Neural cell (in vitro differentiated cells): ENCODE data around the gene KIF16B.

ENCODE experiments used
- CTCF ChIP-seq: fragments of 450-650 bp; IDR thresholded peaks from 2 replicates; pipeline ENCODE4 v1.5.1; 2014; ENCODE audit warnings: antibody characterized with exemption, mild to moderate bottlenecking, moderate library complexity; ENCODE audit not compliant: poor library complexity, severe bottlenecking
- EP300 ChIP-seq: fragments of 450-650 bp; conservative IDR thresholded peaks from 2 replicates; pipeline ENCODE4 v1.6.1; 2014; ENCODE audit warnings: antibody characterized with exemption, mild to moderate bottlenecking, moderate library complexity; ENCODE audit not compliant: poor library complexity, severe bottlenecking
- EZH2 ChIP-seq: fragments of 200-600, 300-800 bp; shearing (Covaris generic), sonication (generic); IDR thresholded peaks from 2 replicates; pipeline ENCODE4 v1.6.1; 2014; ENCODE audit warnings: antibody characterized with exemption, low read length, borderline replicate concordance, mild to moderate bottlenecking; ENCODE audit not compliant: insufficient read depth, poor library complexity, severe bottlenecking
- POLR2AphosphoS5 ChIP-seq: IDR thresholded peaks from 2 replicates; pipeline ENCODE4 v1.6.1; 2012
- RAD21 ChIP-seq: fragments of 450-650 bp; conservative IDR thresholded peaks from 2 replicates; pipeline ENCODE4 v1.6.1; 2014; ENCODE audit warnings: antibody characterized with exemption, mild to moderate bottlenecking, moderate library complexity

- TF ChIP-seq POLR2AphosphoS5 (no peak), CTCF (no peak), RAD21 (no peak), EP300 (no peak), EZH2 (no peak)
Measured at GRCh38 chr20:16479666-16480065, 93.6 kb downstream of the KIF16B start.
